Measurements from ENCODE around the gene TMEM237.
A peak's percentile ranks its signal among the peaks of the same experiment; 100 is the strongest.

The TMEM237 gene, protein sequence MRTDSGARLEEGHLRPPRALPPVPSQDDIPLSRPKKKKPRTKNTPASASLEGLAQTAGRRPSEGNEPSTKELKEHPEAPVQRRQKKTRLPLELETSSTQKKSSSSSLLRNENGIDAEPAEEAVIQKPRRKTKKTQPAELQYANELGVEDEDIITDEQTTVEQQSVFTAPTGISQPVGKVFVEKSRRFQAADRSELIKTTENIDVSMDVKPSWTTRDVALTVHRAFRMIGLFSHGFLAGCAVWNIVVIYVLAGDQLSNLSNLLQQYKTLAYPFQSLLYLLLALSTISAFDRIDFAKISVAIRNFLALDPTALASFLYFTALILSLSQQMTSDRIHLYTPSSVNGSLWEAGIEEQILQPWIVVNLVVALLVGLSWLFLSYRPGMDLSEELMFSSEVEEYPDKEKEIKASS

DNA sequence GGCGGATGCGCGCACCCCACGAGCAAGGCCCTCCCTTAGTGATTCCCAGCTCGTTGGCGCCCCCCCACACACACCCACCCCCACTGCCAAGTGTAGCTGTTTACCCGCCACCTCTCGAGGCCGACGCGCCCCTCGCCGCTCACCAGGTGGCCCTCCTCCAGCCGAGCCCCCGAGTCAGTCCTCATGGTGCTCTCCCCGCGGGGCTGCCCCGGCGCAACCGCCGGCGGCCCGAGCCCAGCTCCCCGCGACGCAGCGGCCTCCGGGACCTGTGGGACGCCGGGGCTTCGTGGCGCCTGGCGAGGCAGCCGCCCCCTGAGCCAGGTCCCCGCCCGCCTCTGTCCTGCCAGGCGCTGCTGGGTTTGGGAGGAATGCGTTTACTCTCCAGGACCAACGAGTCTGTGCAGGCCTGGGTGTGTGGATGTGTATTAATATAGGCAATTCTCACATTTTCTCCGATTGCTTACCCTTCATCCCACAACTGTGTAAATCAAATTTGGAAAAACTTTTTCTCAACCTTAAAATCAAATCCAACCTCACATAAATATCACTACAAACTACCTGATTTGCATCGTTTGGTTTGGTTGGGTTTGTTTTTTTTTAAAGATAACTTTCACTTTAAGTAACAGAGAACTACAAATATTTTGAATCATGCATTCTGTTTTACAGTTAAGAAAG is at the start of gene TMEM237:
TSS of gene TMEM237 (minus strand) at position 288 of the 675 bp plus-strand sequence. CDS start at position 185, 103 bp downstream.
- peak; percentile 74 for DNase-seq (ENCODE audit: low read depth)
- H3K4me3 ChIP-seq (ENCODE audit: low read length), result peak within 1 kb of the TSS; percentile 96
- TF ChIP-seq, protein P1, sequence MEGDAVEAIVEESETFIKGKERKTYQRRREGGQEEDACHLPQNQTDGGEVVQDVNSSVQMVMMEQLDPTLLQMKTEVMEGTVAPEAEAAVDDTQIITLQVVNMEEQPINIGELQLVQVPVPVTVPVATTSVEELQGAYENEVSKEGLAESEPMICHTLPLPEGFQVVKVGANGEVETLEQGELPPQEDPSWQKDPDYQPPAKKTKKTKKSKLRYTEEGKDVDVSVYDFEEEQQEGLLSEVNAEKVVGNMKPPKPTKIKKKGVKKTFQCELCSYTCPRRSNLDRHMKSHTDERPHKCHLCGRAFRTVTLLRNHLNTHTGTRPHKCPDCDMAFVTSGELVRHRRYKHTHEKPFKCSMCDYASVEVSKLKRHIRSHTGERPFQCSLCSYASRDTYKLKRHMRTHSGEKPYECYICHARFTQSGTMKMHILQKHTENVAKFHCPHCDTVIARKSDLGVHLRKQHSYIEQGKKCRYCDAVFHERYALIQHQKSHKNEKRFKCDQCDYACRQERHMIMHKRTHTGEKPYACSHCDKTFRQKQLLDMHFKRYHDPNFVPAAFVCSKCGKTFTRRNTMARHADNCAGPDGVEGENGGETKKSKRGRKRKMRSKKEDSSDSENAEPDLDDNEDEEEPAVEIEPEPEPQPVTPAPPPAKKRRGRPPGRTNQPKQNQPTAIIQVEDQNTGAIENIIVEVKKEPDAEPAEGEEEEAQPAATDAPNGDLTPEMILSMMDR (IDR thresholded peaks at IDR 0.05; ENCODE audit: insufficient read depth, low read depth, low read length, missing control alignments), result no peak

DNA sequence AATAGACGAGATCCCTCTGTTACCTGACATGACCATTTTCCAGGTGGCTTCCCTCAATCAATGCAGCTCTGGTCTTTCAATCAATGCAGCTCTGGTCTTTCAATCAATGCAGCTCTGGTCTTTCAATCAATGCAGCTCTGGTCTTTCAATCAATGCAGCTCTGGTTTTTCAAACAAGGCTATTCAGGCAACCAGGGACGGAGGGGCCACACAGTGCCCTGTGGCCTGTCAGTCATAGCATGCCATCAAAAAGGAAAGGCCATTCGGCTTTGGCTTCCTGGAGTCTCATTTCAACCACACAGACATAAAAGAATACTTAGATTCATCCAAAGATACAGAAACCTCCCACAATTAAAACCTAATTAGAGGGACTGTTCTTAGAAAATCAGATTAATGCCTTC is 41.9 kb upstream of the TMEM237 start:
- DNase-seq (ENCODE audit: low read depth), result no peak
- TF ChIP-seq, protein P1 (IDR thresholded peaks at IDR 0.05; ENCODE audit: insufficient read depth, low read depth, low read length, missing control alignments), result no peak
- no peak overlapping the region for H3K4me3 ChIP-seq (ENCODE audit: low read length)

DNA sequence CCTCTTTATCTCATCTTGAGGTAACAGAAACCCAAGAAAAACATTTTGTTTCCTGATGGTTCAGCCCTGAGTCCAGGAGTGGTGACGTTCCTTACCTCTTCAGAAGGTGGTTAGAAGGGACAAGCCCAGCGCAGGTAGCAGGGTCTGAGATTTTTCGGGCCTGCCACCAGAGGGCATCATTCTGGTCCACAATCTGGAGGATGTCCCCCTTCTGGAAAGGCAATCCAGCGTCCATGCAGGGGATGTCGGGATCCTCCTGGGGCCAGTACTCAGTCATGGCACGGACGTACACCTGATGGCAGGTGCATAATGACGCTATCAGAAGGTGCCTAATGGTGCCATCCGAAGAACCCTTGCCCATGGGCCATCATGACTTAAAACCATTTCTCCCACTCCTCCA is 37.4 kb upstream of the TMEM237 start:
- TF ChIP-seq, protein P1 (IDR thresholded peaks at IDR 0.05; ENCODE audit: insufficient read depth, low read depth, low read length, missing control alignments), result peak; percentile 38
- no peak overlapping the region for H3K4me3 ChIP-seq (ENCODE audit: low read length)
- DNase-seq (ENCODE audit: low read depth), result peak; percentile 34

DNA sequence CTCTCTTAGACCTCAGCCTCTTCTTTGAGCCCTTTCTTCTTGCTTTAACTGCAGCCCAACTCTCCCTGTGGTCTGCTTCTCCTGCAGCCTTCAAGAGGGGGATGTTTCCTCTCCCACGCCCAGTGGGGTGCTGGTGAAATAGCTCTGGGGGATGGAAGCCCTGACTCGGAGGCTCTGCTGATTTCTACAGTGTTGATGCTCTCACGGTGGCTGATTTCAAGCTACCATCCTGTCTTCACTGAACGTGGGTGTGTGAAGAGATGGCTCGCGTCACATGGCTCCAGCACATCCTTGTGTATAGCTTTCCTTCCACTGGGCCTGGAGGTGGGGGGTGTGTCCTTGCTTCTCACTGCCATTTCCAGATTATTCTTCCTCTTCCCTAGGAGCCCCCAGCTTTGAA is 35.1 kb upstream of the TMEM237 start:
- TF ChIP-seq, protein P1 (IDR thresholded peaks at IDR 0.05; ENCODE audit: insufficient read depth, low read depth, low read length, missing control alignments), result no peak
- no peak for DNase-seq (ENCODE audit: low read depth)
- H3K4me3 ChIP-seq (ENCODE audit: low read length), result no peak overlapping the region

DNA sequence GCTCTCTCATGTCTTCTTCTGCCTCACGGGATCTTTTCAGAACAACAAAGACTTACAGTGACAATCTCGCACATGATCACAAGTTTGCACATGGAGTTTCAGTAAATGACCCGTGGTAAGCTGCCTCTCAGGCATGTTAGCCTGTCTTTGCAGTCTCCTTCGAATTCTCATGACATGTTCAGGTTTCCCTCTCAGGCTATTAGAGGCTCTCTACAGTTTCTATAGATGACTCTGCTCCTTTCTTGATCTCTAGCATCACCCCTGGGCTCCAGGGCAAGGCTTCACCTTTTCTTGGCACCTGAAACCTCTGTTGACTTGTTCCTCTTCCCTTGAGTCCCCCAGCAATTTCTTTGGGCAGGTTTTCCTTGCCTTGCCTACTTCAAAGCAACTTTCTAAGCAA is 32.2 kb upstream of the TMEM237 start:
- H3K4me3 ChIP-seq (ENCODE audit: low read length), result no peak overlapping the region
- TF ChIP-seq, protein P1 (IDR thresholded peaks at IDR 0.05; ENCODE audit: insufficient read depth, low read depth, low read length, missing control alignments), result no peak
- no peak for DNase-seq (ENCODE audit: low read depth)

DNA sequence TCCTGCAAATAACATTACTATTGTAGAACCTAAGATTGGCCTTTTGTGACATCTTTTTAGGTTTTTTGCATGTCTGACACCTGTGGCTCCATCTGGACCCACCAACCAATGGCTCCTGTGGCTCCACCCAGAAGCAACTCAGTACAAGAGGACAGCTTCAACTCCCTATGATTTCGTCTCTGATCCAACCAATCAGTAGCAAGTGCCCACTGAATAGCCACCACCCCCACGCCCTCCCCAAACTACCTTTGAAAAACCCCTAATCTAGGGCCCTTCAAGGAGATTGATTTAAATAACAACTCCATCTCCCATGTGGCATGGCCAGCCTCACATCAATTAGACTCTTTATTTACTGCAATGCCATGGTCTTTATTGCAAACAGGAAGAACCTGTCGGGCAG is 31.5 kb upstream of the TMEM237 start:
- no peak overlapping the region for H3K4me3 ChIP-seq (ENCODE audit: low read length)
- TF ChIP-seq, protein P1 (IDR thresholded peaks at IDR 0.05; ENCODE audit: insufficient read depth, low read depth, low read length, missing control alignments), result no peak
- DNase-seq (ENCODE audit: low read depth), result no peak

All from epithelial cell of esophagus (primary cell).